Heart right ventricle (tissue), 16 donors: ENCODE measurements around the gene CELSR1. TPM values are rescaled to one million over a fixed set of nuclear protein-coding genes. Genes with fewer than 3 reads are reported as not detected.

Experiments used
- ATAC-seq, 8 donors: fragments of 200-7000 bp; cut with Tn5 transposase; one replicate each; pipeline ENCODE4 v1.9.1; 2020; ENCODE audit warnings: mild to moderate bottlenecking in 8 of 8, moderate library complexity in 8 of 8, moderate number of reproducible peaks in 1 of 8
- DNase-seq, 2 donors: peaks; one replicate each; pipeline ENCODE4 v3.0.0-alpha.2; 2020
- H3K27ac ChIP-seq, 10 donors: fragments of 200-600 bp; sonication (generic) in 2 of 10; one replicate each; pipeline versions ENCODE4 v1.5.0 to v1.8.0; 2020 to 2022; ENCODE audit warnings: mild to moderate bottlenecking in 3 of 10
- H3K27me3 ChIP-seq, 7 donors: fragments of 200-600 bp; one replicate each; pipeline ENCODE4 v1.8.0; 2021 to 2022; ENCODE audit warnings: mild to moderate bottlenecking in 2 of 7
- H3K36me3 ChIP-seq, 9 donors: fragments of 200-600 bp; sonication (generic) in 1 of 9; one replicate each; pipeline versions ENCODE4 v1.5.0 to v1.8.0; 2020 to 2022; ENCODE audit warnings: mild to moderate bottlenecking in 2 of 9
- H3K4me1 ChIP-seq, 9 donors: fragments of 200-600 bp; sonication (generic) in 1 of 9; one replicate each; pipeline versions ENCODE4 v1.5.0 to v1.8.0; 2020 to 2022; ENCODE audit warnings: mild to moderate bottlenecking in 4 of 9
- H3K4me3 ChIP-seq, 10 donors: fragments of 200-600 bp; sonication (generic) in 2 of 10; one replicate each; pipeline versions ENCODE4 v1.5.0 to v1.8.0; 2020 to 2022; ENCODE audit warnings: mild to moderate bottlenecking in 7 of 10, moderate library complexity in 2 of 10
- H3K9me3 ChIP-seq, 11 donors: fragments of 200-600 bp in 10 of 11; sonication (generic) in 2 of 11; one replicate each; pipeline versions ENCODE4 v1.5.0 to v1.8.0; 2013 to 2022; ENCODE audit warnings: mild to moderate bottlenecking in 2 of 11, control low read depth in 1 of 11, moderate library complexity in 1 of 11
- CTCF ChIP-seq, 9 donors: fragments of 200-600 bp; sonication (generic) in 2 of 9; IDR thresholded peaks; one replicate each; pipeline versions ENCODE4 v1.5.0 to v1.8.0; 2021 to 2022; ENCODE audit warnings: antibody characterized with exemption in 9 of 9, mild to moderate bottlenecking in 5 of 9, moderate library complexity in 1 of 9
- WGBS, 2 donors: extraction: QIAGEN DNeasy Blood & Tissue Kit; methylation state at CpG; one replicate each; pipeline ENCODE4 v1.1.7; 2013; ENCODE audit warnings: inconsistent platforms in 1 of 2; 5-methylcytosine and 5-hydroxymethylcytosine counted together
- intact Hi-C, 10 donors: fragments of 100-400 bp; cut with DNase I; formaldehyde crosslinking; loops; one replicate each; pipeline versions ENCODE4 v1.11.1 to v1.14.2; 2022
- polyA plus RNA-seq, 2 donors: library from polyadenylated mRNA; stranded (reverse); fragments of 200-250 nt; gene quantifications; one replicate each; pipeline ENCODE4 v1.2.3, GENCODE V29; 2013
- total RNA-seq, 10 donors: library from RNA; stranded (reverse); fragmentation: NEBNext Ultra II Directional in 3 of 10; extraction: Animal tissue kit (Norgen Biotek cat#: 25700) in 3 of 10; gene quantifications; one replicate each; pipeline versions ENCODE4 v1.2.1 to v1.2.4, GENCODE V29; 2021 to 2023
- donor health status: Arrhythmogenic right ventricular cardiomyopathy.
- donor health status: ischemic (EF 13 %, LVEDD 7.1; RV severe dilation, severe dysfunction).
- donor health status: healthy with polysubstance abuse.
- donor health status: DM: no; HTN: yes; CAD: no.
- donor health status: DM: no; HTN: no; CAD: no.
- donor health status: ischemic (EF 25% LVEDD 6.9; RV normal size, moderate dysfunction).
- donor health status: ischemic (EF 25% LVEDD 5.7; RV mildly dilated, moderate dysfunction).
- donor health status: healthy.
- donor health status: DM: yes; HTN: yes; CAD: no.
- donor health status: Ischemic cardiomyopathy.
- donor health status: ischemic (EF 35%, LVEDD 5.7; RV mildly dilated, moderate dysfunction).
- donor health status: nonischemic (EF 11% LVEDD 7.7; RV severe dilation, severe dysfunction).
- donor health status: DM: yes; HTN: yes; CAD: no.
- donor health status: PGD.
- donor health status: ischemic (EF 29% LVEDD 5.4; RV normal size, mild dysfunction).
- donor health status: nonischemic (EF 23%, LVEDD 6.1; RV moderate dilation, normal function).

Gene CELSR1
- total and polyA plus RNA-seq, 12 donors: 4.0 to 16.7 (median 11.4) TPM

GRCh38 chr22:46437671-46438440, 99.6 kb downstream of the CELSR1 start:
- intact Hi-C loops: no loop called here
- no peaks in the 10 kb centered on the region for H3K9me3 ChIP-seq

GRCh38 chr22:46436595-46437175, 100.7 kb downstream of the CELSR1 start:
- Histone ChIP-seq H3K9me3 (no peaks in the 10 kb centered on the region), H3K36me3 (no peaks in the 10 kb centered on the region), H3K27ac (no peak overlapping the region), H3K4me3 (no peak overlapping the region), H3K27me3 (no peaks in the 10 kb centered on the region), H3K4me1 (peaks cover 0 to 11% (median 0%) of the 10 kb centered on the region in 9 donors)
- no peak for TF ChIP-seq CTCF (IDR thresholded peaks at IDR 0.05)
- 89 to 90% methylated on average over 8 of the region's 8 CpGs for WGBS, 2 donors
- DNase-seq: no peak
- no peak for ATAC-seq
- intact Hi-C loops: no loop called here

More at GRCh38 chr22:46437671-46438440, 99.6 kb downstream of the CELSR1 start:
- DNase-seq: no peak
- peaks cover 0 to 1% (median 0%) of the 10 kb centered on the region in 9 donors for H3K4me1 ChIP-seq
- no peak for TF ChIP-seq CTCF (IDR thresholded peaks at IDR 0.05)
- WGBS, 2 donors: 76 to 83% methylated on average over 21 of the region's 21 CpGs
- H3K27ac ChIP-seq: no peak overlapping the region
- no peaks in the 10 kb centered on the region for H3K36me3 ChIP-seq
- no peak overlapping the region for H3K4me3 ChIP-seq
- ATAC-seq: no peak
- H3K27me3 ChIP-seq: no peaks in the 10 kb centered on the region

GRCh38 chr22:46433318-46433717, 104.1 kb downstream of the CELSR1 start:
- Histone ChIP-seq H3K27ac (no peak overlapping the region), H3K27me3 (peaks cover 0 to 4% (median 0%) of the 10 kb centered on the region in 7 donors), H3K9me3 (no peaks in the 10 kb centered on the region), H3K36me3 (no peaks in the 10 kb centered on the region), H3K4me1 (peaks cover 0 to 11% (median 0%) of the 10 kb centered on the region in 9 donors), H3K4me3 (no peak overlapping the region)
- intact Hi-C loops: no loop called here
- WGBS, 2 donors: 90 to 96% methylated on average over 16 of the region's 16 CpGs
- DNase-seq (no peak), ATAC-seq (no peak)
- TF ChIP-seq CTCF (IDR thresholded peaks at IDR 0.05): no peak

- Histone ChIP-seq H3K9me3 (no peaks in the 10 kb centered on the region), H3K36me3 (no peaks in the 10 kb centered on the region), H3K4me1 (peaks cover 0 to 11% (median 0%) of the 10 kb centered on the region in 9 donors), H3K4me3 (peak overlapping the region in 9 of 10 donors; percentile 12 to 53 (median 36)), H3K27ac (peak overlapping the region in 1 of 10 donors; percentile 81), H3K27me3 (peaks cover 0 to 4% (median 0%) of the 10 kb centered on the region in 7 donors)
- ATAC-seq: no peak
- intact Hi-C loops: no loop called here
- DNase-seq: no peak
- no peak for TF ChIP-seq CTCF (IDR thresholded peaks at IDR 0.05)
- 77 to 83% methylated on average over 25 of the region's 25 CpGs for WGBS, 2 donors
Observed at GRCh38 chr22:46432164-46433068, 105.0 kb downstream of the CELSR1 start.
